Esophagus squamous epithelium (tissue), 4 donors: ENCODE data around the gene SSRP1.

Experiments used
- CTCF ChIP-seq, 6 experiments: fragments of 450-650 bp in 4 of 6; fragments of 200-600 bp in 2 of 6; sonication (generic) in 2 of 6; IDR thresholded peaks; one replicate each; pipeline ENCODE4 v1.5.1; 2016 to 2019; ENCODE audit warnings: antibody characterized with exemption in 6 of 6, mild to moderate bottlenecking in 4 of 6, moderate library complexity in 4 of 6
- POLR2A ChIP-seq, 4 donors: fragments of 450-650 bp; IDR thresholded peaks; one replicate each; pipeline ENCODE4 v1.6.1; 2017; ENCODE audit warnings: antibody characterized with exemption in 4 of 4, mild to moderate bottlenecking in 4 of 4, moderate library complexity in 3 of 4

GRCh38 chr11:57348636-57349313, 13.1 kb upstream of the SSRP1 start:
- TF ChIP-seq CTCF (IDR thresholded peaks at IDR 0.05), result no peak
- no peak for TF ChIP-seq POLR2A (IDR thresholded peaks at IDR 0.05)
